Left forelimb (tissue), 1 donor: ENCODE data around the gene ATE1.

ENCODE experiments used
- DNase-seq: peaks from one replicate; pipeline ENCODE4 v3.0.0-alpha.2; 2018; ENCODE audit warnings: low spot score

Gene ATE1

GRCh38 chr10:121879476-121879875, 48.4 kb downstream of the ATE1 start:
- no peak for DNase-seq

DNA sequence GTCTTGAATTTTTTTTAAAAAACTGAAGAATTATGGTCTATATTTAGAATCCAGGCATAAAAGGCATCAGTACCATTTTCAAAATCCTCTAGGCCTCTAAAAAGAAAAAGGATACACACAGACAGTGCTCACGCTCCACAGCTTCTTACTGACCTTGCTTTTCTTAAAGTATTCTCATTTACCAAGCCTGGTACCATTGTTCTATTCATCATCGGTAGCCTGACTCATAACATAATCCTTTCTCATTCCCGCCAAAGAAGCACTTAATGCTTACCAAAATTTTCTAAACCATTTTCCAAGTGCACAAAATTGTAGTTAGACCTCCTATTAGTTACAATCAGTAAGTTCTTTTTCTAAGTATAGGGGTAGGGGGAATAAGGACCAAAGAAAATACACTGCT, 54.6 kb downstream of the ATE1 start:
- DNase-seq = no peak

- no peak for DNase-seq
These were observed 57.4 kb downstream of the ATE1 start for GRCh38 chr10:121870413-121870812.

GRCh38 chr10:121865554-121865953, 62.3 kb downstream of the ATE1 start:
- no peak for DNase-seq

DNA sequence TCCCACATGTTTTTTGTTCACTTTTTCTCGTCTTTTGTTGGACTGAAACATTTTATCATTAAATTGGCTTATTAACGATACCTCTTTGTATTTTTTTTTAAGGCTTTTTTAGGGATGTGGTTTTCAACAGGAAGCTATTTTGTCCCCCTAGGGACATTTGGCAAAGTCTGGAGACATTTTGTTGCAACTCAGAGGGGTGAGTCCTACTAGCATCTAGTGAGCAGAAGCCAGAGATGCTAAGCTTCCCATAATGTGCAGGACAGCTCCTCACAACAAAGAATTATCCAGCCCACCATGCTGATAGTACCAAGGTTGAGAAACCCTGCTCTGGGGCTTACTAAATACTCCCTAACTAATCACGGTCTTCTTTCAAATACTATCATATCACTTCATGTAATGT, 63.2 kb downstream of the ATE1 start:
- no peak for DNase-seq

DNA sequence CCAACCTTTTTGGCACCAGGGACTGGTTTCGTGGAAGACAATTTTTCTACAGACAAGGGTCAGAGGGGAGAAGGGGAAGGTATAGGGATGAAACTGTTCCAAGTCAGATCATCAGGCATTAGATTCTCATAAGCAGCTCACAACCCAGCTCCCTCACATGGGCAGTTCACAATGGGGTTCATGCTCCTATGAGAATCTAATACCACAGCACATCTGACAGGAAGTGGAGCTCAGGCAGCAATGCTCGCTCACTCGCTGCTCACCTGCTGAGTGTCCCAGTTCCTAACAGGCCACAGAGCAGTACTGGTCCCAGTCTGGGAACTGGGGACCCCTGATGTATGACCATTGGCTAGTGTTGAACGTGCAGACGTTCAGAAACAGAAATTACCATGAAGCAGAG, 63.7 kb downstream of the ATE1 start:
- DNase-seq = no peak

- DNase-seq = no peak
These were observed 65.2 kb downstream of the ATE1 start for GRCh38 chr10:121862649-121863048.

DNA sequence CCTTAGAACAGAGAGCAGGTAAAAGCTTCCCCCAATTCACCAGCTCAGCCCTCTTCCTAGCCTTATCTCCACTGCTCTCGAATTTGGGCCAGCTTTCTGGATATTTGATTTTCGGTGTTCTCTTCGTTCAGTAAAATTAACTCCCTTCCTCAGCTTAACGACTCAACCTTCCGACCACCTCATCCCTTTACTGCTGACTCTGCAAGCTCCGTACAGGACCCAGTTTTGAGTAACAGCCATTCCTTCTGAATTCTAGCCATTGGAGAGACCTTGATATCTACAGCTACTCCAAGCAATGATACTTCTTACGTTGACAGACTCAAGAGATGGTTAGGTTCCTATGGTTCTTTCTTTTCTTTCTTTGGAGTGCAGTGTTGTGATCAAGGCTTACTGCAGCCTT, 65.8 kb downstream of the ATE1 start:
- no peak for DNase-seq

DNA sequence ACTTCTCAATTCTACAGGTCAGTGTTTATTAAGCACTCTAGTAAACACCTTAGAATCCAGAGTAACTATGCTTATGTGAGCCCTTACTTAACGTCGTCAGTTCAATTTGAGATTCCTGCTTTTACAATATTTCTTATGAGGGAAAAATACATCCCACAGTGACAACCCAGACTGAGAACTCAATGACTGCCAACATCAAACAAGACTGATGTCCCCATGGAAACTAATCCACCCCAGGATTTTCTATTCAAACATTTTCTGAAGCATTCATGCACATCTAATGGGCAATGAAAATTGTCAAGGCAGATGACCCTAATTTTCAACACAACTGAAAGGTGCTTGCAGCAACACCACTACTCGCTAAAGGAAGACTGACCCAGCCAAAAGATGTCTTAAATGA, 67.0 kb downstream of the ATE1 start:
- DNase-seq = no peak

DNA sequence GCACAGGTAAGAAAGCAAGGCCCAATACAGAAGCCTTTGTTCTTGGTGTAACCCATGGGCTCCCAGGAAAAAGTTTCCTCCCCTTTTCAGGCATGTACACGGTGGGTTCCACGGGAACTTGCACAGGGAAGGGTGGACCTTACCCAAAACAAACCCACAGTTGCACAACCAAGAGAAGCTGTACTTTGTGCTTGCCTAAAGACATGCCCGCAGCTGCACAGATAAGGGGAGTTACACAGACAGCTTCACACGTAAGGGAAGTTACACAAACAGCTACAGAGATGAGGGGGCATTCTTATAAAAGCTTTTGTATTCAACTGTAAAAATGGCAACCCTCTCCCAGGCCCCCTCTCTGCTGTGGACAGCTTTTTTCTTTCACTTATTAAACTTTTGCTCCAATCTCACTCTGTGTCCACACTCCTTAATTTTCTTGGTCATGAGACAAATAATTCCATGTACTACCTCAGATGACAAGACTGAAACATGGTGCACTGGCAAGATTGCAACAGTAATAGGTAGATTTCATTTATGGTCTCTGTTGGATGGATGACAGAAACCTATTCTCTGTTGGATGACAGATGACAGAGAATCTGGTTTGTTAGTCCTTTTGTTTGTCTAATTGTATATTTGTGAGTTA, 72.9 kb downstream of the ATE1 start:
- no peak for DNase-seq

DNA sequence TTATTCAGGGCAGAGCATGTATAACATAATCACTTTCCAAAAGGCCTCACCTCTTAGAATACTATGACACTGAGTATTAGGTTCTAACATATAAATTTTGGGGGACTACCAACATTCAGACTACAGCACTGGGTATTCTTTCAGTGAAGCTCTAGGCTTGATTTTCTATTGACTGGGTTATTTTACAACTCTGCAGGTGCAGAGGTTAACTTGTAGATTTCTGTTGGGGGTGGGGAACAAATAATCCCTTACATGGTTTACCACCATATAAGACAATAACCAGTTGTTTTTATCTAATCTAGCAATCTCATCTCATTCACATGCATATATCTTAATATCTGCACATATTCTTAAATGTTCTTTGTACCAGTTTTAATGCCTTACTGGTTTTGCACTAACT, 73.9 kb downstream of the ATE1 start:
- no peak for DNase-seq

GRCh38 chr10:121851786-121852185, 76.0 kb downstream of the ATE1 start:
- DNase-seq = no peak

DNA sequence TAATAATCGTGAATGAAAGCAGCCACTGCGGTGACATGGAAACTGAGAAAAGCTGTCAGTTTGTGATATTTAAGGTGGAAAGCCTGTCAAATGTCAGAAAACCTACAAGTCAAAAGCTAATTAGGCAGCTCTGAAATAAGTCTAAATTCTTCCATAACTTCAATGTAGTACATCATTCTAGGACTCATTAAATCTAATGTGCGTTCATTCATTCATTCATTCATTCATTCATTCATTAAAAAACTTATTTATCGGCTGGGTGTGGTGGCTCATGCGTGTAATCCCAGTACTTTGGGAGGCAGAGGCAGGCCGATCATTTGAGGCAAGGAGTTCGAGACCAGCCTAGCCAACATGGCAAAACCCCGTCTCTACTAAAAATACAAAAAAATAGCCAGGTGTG, 79.7 kb downstream of the ATE1 start:
- DNase-seq = no peak

DNA sequence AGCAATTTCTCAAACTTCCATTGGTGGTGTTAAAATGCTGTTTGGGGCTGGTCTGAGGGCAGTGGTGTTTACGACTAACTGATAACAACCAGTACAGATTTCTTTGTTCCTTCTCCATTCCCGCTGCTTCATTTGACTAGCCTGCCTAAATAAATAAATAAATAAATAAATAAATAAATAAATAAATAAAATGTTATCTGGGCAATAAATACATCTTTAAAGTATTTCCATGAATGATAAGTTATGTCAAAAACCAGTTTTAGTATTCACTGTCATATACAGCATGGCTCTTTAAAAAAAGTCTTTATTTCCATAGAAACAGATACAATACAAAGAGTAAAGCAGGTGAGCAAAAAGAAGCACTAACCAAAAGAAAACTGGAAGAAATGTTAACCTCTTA, 81.3 kb downstream of the ATE1 start:
- no peak for DNase-seq

DNA sequence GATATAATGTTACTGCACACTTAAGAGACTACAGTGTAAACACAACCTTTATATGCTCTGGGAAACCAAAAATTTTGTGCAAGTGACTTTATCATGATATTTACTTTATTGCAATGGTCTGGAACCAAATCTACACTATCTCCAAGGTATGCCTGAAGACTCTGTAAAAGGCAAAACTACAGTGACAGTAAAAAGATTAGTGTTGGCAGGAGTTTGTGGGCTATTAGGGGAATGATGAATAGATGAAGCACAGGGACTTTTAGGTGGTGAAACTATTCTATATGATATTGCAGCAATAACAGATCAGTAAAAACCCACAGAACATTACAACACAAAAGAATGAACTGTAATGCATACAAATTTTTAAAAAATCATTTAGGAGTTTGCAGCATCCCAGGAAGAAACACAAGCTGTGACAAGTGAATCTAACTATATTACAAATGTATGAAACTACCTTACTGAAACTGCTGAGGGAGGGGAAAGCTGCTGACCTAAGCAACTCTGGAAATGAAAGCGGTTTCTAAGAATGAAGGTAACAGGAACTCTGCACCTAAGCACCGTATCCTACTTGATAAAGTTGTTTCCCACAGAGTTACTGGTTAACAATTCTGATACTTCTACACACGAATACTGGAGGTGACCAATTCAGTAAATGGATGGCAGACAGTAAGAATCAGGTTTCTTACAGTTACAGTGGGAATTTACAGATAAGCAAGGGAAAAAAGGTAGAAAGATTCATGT, 82.6 kb downstream of the ATE1 start:
- no peak for DNase-seq

DNA sequence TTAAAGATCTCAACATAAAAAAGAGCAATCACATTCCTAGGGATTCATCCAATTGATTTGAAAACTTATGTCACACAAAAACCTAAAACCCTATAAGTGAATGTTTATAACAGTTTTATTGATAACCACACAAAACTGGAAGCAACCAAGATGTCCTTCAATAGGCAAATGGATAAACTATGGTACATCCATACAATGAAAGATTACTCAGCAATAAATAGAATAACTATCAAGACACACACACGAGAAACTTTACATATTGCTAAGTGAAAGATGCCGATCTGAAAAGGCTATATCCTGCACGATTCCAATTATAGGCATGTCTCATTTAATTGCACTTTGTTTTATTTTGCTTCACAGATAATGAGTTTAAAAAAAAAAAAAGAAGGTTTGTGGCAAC, 83.3 kb downstream of the ATE1 start:
- no peak for DNase-seq

- no peak for DNase-seq
These were observed 84.5 kb downstream of the ATE1 start for GRCh38 chr10:121843379-121843778.

- DNase-seq = no peak
These were observed 86.0 kb downstream of the ATE1 start for GRCh38 chr10:121841862-121842261.

GRCh38 chr10:121838931-121839330, 88.9 kb downstream of the ATE1 start:
- no peak for DNase-seq

GRCh38 chr10:121838149-121838548, 89.7 kb downstream of the ATE1 start:
- no peak for DNase-seq

DNA sequence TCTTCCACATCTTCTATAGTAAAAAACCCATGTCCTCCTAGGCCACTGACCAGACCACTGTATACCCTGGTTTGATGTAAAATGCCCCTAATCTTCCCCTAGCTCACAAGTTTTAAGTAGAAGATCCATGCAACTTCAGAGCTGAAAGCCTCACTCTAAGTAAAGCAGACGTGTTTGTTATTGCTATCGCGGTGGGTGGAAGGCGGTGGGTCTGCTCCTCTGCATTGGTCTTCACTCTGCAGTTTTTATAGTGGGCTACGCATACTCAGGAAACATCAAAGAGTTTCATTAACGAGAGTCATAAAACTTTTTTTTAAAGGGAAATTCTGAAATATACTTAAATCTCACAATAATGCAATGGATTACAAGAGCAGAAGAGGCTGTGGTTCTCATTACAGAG, 91.7 kb downstream of the ATE1 start:
- DNase-seq = no peak

DNA sequence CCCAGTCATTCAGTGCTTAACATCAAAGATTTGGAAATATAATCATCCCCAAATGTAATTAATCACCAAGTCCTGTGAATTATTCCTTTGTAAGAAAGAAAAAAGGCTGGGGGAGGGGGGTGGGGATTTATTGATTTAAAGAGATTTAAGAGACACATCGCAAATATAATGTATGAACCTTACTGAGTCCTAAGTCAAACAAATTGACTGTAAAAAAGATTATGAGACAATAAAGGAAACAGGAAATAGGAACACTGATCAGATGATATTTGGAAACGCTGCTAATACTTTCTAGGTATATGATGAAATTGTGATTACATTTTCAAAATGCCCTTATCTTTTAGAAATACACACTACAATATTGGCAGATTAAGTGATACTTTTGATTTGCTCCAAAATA, 92.5 kb downstream of the ATE1 start:
- no peak for DNase-seq

- no peak for DNase-seq
These were observed 93.1 kb downstream of the ATE1 start for GRCh38 chr10:121834757-121835156.

DNA sequence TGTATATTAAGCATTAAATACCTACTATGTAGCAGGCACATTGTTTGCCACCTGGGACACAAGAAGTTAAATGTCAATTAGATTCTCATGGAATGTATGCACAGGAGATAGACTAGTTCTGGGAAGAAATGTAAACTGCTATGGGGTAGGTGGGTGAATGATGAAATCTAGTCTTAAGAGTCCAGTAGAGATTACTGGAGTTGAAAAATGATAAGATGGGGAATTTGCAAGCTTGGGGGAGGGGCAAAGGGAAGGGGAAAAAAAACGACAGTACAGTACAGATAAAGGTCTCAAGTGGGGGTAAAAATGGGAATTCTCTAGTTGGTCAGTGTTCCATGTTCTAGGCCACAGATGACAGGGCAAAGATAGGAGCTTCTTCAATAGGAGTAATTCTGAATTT, 94.4 kb downstream of the ATE1 start:
- no peak for DNase-seq
